Subcutaneous adipose tissue (tissue), 4 donors: ENCODE data around the gene AIFM2. TPM values are rescaled to one million over a fixed set of nuclear protein-coding genes. Genes with fewer than 3 reads are reported as not detected.

Source experiments
- CTCF ChIP-seq: fragments of 450-650 bp; IDR thresholded peaks from one replicate; pipeline ENCODE4 v1.5.1; 2016; ENCODE audit warnings: low read depth, mild to moderate bottlenecking, control low read depth, antibody characterized with exemption, moderate library complexity
- total RNA-seq, 4 donors: library from RNA; depleted of rRNA; stranded (reverse); fragments of >200 nt; gene quantifications; one replicate each; pipeline ENCODE4 v1.1.0, GENCODE V29; 2016

Gene AIFM2
- total RNA-seq, 4 donors from 2014 or later, result 46.2 to 97.2 (median 50.1) TPM

GRCh38 chr10:70096016-70096704 is 36.5 kb downstream of the AIFM2 start:
- TF ChIP-seq CTCF, result no peak

GRCh38 chr10:70094250-70094649 is 38.4 kb downstream of the AIFM2 start:
- TF ChIP-seq CTCF, result no peak

- no peak for TF ChIP-seq CTCF
Measured at GRCh38 chr10:70093335-70093944, 39.2 kb downstream of the AIFM2 start.

- TF ChIP-seq CTCF, result no peak
Measured at GRCh38 chr10:70092389-70092718, 40.3 kb downstream of the AIFM2 start.

GRCh38 chr10:70090951-70091350 is 41.7 kb downstream of the AIFM2 start:
- TF ChIP-seq CTCF, result no peak

GRCh38 chr10:70090013-70090412 is 42.6 kb downstream of the AIFM2 start:
- no peak for TF ChIP-seq CTCF

GRCh38 chr10:70088308-70088698 is 44.3 kb downstream of the AIFM2 start:
- no peak for TF ChIP-seq CTCF
